ENCODE measurements around the gene PGBD4. TPM values are rescaled to one million over a fixed set of nuclear protein-coding genes. Genes with fewer than 3 reads are reported as not detected.
"Not testable (repeated sequence)": the region's sequence is repeated elsewhere in the genome, so short reads cannot be mapped to it uniquely, and the experiment has no call there.

The PGBD4 gene
- total and polyA plus RNA-seq, 2 experiments from 2014 or later: 0.75 to 1.7 TPM

DNA sequence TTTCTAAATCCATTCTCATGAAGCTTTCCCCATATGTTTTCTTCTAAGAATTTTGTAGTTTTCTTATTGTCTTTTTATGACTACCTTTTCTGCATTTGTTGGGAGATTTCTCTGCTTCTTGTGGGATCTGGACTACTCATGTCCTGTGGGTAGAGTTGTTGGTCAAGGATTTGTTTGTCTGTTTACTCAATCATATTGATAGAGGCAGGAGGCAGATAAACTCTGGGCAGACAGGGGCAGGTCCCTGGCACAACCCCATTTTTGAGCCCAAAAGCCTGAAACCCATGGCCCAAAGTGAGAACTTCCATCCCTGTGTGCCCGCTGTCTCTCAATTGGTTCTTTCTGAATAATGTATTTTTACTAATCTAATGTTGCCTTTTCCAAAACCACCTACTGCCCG is 12.3 kb downstream of the PGBD4 start:
- Histone ChIP-seq H3K9ac (no peak overlapping the region), H3K27ac (no peak overlapping the region), H3F3A (ENCODE audit: insufficient read depth) (no peaks in the 10 kb centered on the region), H2AFZ (no peak overlapping the region), H4K20me1 (ENCODE audit: insufficient read depth) (no peaks in the 10 kb centered on the region), H3K79me2 (ENCODE audit: insufficient read depth) (no peaks in the 10 kb centered on the region), H3K36me3 (ENCODE audit: low read depth) (no peaks in the 10 kb centered on the region), H3K4me2 (ENCODE audit: unreplicated experiment) (no peak overlapping the region), H3K9me2 (ENCODE audit: insufficient read depth) (no peaks in the 10 kb centered on the region), H3K9me3 (ENCODE audit: low read depth) (no peaks in the 10 kb centered on the region), H3K27me3 (replicated peaks; ENCODE audit: insufficient read depth) (no peaks in the 10 kb centered on the region), H3K4me1 (ENCODE audit: insufficient read depth) (no peaks in the 10 kb centered on the region), H3K4me3 (no peak overlapping the region)
- TF ChIP-seq EZH2 (IDR thresholded peaks at IDR 0.05; ENCODE audit: insufficient read depth, poor library complexity, severe bottlenecking) (no peak), EZH2phosphoT487 (IDR thresholded peaks at IDR 0.05; ENCODE audit: insufficient read depth, low read depth) (no peak)
- DNase-seq: no peak
- WGBS, 2 experiments (ENCODE audit: low coverage in 1 of 2, low lambda C conversion rate in 2 of 2, missing lambda C conversion rate in 2 of 2): 62 to 68% methylated on average over 2 of the region's 2 CpGs
- in situ Hi-C loops (cut with MboI): loop anchor here (25.0 kb wide), 1 partner anchor 248 kb away; the partner anchor contains the start of gene LPCAT4

DNA sequence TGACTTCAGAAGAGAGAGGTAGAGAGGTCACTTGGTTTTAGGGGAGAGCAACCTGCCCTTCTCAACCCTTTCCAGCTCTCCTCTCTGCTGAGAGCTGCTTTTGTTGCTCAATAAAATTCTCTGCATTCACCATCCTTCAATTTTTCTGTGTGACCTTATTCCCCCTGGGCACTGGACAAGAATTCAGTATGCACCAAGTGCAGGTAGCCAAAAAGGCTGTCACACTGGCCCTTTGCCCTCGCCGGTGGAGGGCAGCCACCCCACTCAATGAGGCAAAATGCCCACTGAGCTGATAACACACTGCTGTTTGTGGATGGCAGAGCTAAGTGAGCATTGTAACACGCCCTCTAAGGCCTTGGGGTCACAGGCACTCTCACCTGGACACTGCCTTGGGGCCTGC is 12.9 kb downstream of the PGBD4 start:
- H3K27ac ChIP-seq: no peak overlapping the region
- H3K9me3 ChIP-seq (ENCODE audit: low read depth): no peaks in the 10 kb centered on the region
- H2AFZ ChIP-seq: no peak overlapping the region
- H3K4me2 ChIP-seq (ENCODE audit: unreplicated experiment): no peak overlapping the region
- H3F3A ChIP-seq (ENCODE audit: insufficient read depth): no peaks in the 10 kb centered on the region
- WGBS, 2 experiments (ENCODE audit: low coverage in 1 of 2, low lambda C conversion rate in 2 of 2, missing lambda C conversion rate in 2 of 2): 62 to 67% methylated on average over 3 of the region's 3 CpGs
- TF ChIP-seq EZH2 (IDR thresholded peaks at IDR 0.05; ENCODE audit: insufficient read depth, poor library complexity, severe bottlenecking): no peak
- TF ChIP-seq EZH2phosphoT487 (IDR thresholded peaks at IDR 0.05; ENCODE audit: insufficient read depth, low read depth): no peak
- DNase-seq: no peak
- no peak overlapping the region for H3K4me3 ChIP-seq
- no peak overlapping the region for H3K9ac ChIP-seq
- no peaks in the 10 kb centered on the region for H3K9me2 ChIP-seq (ENCODE audit: insufficient read depth)
- in situ Hi-C loops (cut with MboI): loop anchor here (25.0 kb wide), 1 partner anchor 248 kb away; the partner anchor contains the start of gene LPCAT4
- H3K4me1 ChIP-seq (ENCODE audit: insufficient read depth): no peaks in the 10 kb centered on the region
- H3K36me3 ChIP-seq (ENCODE audit: low read depth): no peaks in the 10 kb centered on the region
- H3K27me3 ChIP-seq (replicated peaks; ENCODE audit: insufficient read depth): no peaks in the 10 kb centered on the region
- H4K20me1 ChIP-seq (ENCODE audit: insufficient read depth): no peaks in the 10 kb centered on the region
- H3K79me2 ChIP-seq (ENCODE audit: insufficient read depth): no peaks in the 10 kb centered on the region

DNA sequence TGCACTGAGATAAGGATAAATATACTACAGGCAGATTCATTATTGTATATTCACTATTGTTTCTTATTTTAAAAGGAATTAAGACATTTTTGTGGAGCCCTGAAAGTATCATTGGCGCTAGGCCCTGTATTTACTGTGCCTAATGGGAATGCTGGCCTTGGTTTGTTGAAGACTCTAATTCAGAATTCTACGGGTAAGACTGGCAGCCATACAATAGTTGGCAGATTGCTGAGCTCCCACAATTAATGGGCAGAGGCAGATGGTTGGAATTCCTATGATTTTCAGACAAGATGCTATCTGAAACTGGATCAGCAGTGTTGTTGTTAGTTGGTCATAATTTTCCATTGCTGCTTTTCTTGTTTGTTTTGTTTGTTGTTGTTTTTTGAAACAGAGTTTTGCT is 14.7 kb downstream of the PGBD4 start:
- in situ Hi-C loops (cut with MboI): loop anchor here (25.0 kb wide), 1 partner anchor 246 kb away; the partner anchor contains the start of gene LPCAT4
- H3K27ac ChIP-seq: no peak overlapping the region

DNA sequence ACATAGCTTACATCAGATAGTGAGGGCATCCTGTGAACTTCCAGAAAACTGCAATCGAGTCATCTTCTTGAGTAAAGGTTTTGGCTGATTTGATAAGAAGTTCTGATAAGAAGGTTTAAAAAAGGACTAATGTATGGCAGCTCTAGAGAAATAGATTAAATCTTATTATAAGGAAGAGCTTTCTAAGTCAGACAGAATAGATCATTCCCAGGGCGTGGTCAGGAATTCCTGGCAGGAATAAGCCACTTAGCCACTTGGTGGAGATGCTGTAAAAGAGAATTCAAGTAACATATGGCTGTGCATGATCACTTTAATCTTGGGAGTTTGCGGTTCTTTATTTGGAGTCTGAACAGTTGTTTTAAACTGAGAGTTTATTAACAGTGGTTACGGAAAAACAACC is 17.4 kb downstream of the PGBD4 start:
- WGBS, 2 experiments (ENCODE audit: low coverage in 1 of 2, low lambda C conversion rate in 2 of 2, missing lambda C conversion rate in 2 of 2): 51 to 56% methylated on average over 4 of the region's 4 CpGs
- DNase-seq: peak; percentile 30
- H3K36me3 ChIP-seq (ENCODE audit: low read depth): no peaks in the 10 kb centered on the region
- no peak overlapping the region for H3K27ac ChIP-seq
- TF ChIP-seq EZH2 (IDR thresholded peaks at IDR 0.05; ENCODE audit: insufficient read depth, poor library complexity, severe bottlenecking): no peak
- no peak for TF ChIP-seq EZH2phosphoT487 (IDR thresholded peaks at IDR 0.05; ENCODE audit: insufficient read depth, low read depth)
- H3K79me2 ChIP-seq (ENCODE audit: insufficient read depth): no peaks in the 10 kb centered on the region
- H3K27me3 ChIP-seq (replicated peaks; ENCODE audit: insufficient read depth): no peaks in the 10 kb centered on the region
- no peaks in the 10 kb centered on the region for H4K20me1 ChIP-seq (ENCODE audit: insufficient read depth)
- in situ Hi-C loops (cut with MboI): loop anchor here (25.0 kb wide), 1 partner anchor 243 kb away; the partner anchor contains the start of gene LPCAT4
- H3K9me3 ChIP-seq (ENCODE audit: low read depth): no peaks in the 10 kb centered on the region
- H3K4me1 ChIP-seq (ENCODE audit: insufficient read depth): peaks cover 6% of the 10 kb centered on the region; the same call in 1 of the 2 replicates
- no peak overlapping the region for H3K9ac ChIP-seq
- no peaks in the 10 kb centered on the region for H3K9me2 ChIP-seq (ENCODE audit: insufficient read depth)
- H3K4me2 ChIP-seq (ENCODE audit: unreplicated experiment): no peak overlapping the region
- H2AFZ ChIP-seq: no peak overlapping the region
- peaks cover 21% of the 10 kb centered on the region for H3F3A ChIP-seq (ENCODE audit: insufficient read depth)
- no peak overlapping the region for H3K4me3 ChIP-seq

More for the DNA sequence above, 14.7 kb downstream of the PGBD4 start:
- no peaks in the 10 kb centered on the region for H3K27me3 ChIP-seq (replicated peaks; ENCODE audit: insufficient read depth)
- H3K9me3 ChIP-seq (ENCODE audit: low read depth): no peaks in the 10 kb centered on the region
- no peak overlapping the region for H3K4me3 ChIP-seq
- WGBS, 2 experiments (ENCODE audit: low coverage in 1 of 2, low lambda C conversion rate in 2 of 2, missing lambda C conversion rate in 2 of 2): 64 to 70% methylated on average over 2 of the region's 2 CpGs
- H4K20me1 ChIP-seq (ENCODE audit: insufficient read depth): no peaks in the 10 kb centered on the region
- no peaks in the 10 kb centered on the region for H3K36me3 ChIP-seq (ENCODE audit: low read depth)
- H2AFZ ChIP-seq: no peak overlapping the region
- H3K79me2 ChIP-seq (ENCODE audit: insufficient read depth): no peaks in the 10 kb centered on the region
- no peaks in the 10 kb centered on the region for H3K4me1 ChIP-seq (ENCODE audit: insufficient read depth)
- H3F3A ChIP-seq (ENCODE audit: insufficient read depth): no peaks in the 10 kb centered on the region
- no peak overlapping the region for H3K9ac ChIP-seq
- no peak overlapping the region for H3K4me2 ChIP-seq (ENCODE audit: unreplicated experiment)
- H3K9me2 ChIP-seq (ENCODE audit: insufficient read depth): no peaks in the 10 kb centered on the region
- TF ChIP-seq EZH2 (IDR thresholded peaks at IDR 0.05; ENCODE audit: insufficient read depth, poor library complexity, severe bottlenecking) (no peak), EZH2phosphoT487 (IDR thresholded peaks at IDR 0.05; ENCODE audit: insufficient read depth, low read depth) (no peak)
- DNase-seq: no peak

DNA sequence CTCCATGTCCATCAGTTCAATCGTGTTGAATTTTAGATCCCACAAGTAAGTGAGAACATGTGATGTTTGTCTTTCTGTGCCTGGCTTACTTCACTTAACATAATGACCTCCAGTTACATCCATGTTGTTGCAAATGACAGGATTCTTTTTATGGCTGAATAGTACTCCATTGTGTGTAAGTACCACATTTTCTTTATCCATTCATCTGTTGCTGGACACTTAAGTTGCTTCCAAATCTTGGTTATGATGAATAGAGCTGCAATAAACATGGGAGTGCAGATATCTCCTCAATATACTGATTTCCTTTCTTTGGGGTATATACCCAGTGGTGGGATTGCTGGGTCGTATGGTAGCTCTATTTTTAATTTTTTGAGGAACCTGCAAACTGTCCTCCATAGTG is 18.5 kb downstream of the PGBD4 start:
- not testable (repeated sequence) for H3K9me3 ChIP-seq (ENCODE audit: low read depth); H3K4me2 ChIP-seq (ENCODE audit: unreplicated experiment)

DNA sequence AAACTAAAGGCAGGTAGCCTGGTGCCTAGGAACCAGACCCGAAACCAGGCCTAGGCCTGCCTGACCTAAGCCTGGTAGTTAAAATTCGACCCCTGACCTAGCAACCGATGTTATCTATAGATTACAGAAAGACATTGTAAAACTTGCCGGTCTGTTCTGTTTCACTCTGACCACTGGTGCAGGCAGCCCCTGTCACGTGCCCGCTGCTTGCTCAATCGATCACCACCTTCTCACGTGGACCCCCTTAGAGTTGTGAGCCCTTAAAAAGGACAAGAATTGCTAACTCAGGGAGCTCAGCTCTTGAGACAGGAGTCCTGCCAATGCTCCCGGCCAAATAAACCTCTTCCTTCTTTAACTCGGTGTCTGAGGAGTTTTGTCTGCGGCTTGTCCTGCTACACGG is 19.9 kb downstream of the PGBD4 start:
- not testable (repeated sequence) for H3K4me2 ChIP-seq (ENCODE audit: unreplicated experiment); H3K27ac ChIP-seq
- in situ Hi-C loops (cut with MboI): loop anchor here (25.0 kb wide), 1 partner anchor 241 kb away; the partner anchor contains the start of gene LPCAT4

More for the DNA sequence above, 18.5 kb downstream of the PGBD4 start:
- H3K9me2 ChIP-seq (ENCODE audit: insufficient read depth); H4K20me1 ChIP-seq (ENCODE audit: insufficient read depth); DNase-seq; H3K4me3 ChIP-seq; H3K27ac ChIP-seq; H3K79me2 ChIP-seq (ENCODE audit: insufficient read depth); H3K4me1 ChIP-seq (ENCODE audit: insufficient read depth); H3K36me3 ChIP-seq (ENCODE audit: low read depth); H3K27me3 ChIP-seq (replicated peaks; ENCODE audit: insufficient read depth); H2AFZ ChIP-seq; H3K9ac ChIP-seq: not testable (repeated sequence)
- in situ Hi-C loops (cut with MboI): loop anchor here (25.0 kb wide), 1 partner anchor 242 kb away; the partner anchor contains the start of gene LPCAT4
- peaks cover 24% of the 10 kb centered on the region for H3F3A ChIP-seq (ENCODE audit: insufficient read depth)
- 89 to 93% methylated on average over 2 of the region's 2 CpGs for WGBS, 2 experiments (ENCODE audit: low coverage in 1 of 2, low lambda C conversion rate in 2 of 2, missing lambda C conversion rate in 2 of 2)

More for the DNA sequence above, 19.9 kb downstream of the PGBD4 start:
- not testable (repeated sequence) for H3K9me2 ChIP-seq (ENCODE audit: insufficient read depth); H3K9me3 ChIP-seq (ENCODE audit: low read depth); H2AFZ ChIP-seq; H3K79me2 ChIP-seq (ENCODE audit: insufficient read depth); H3K36me3 ChIP-seq (ENCODE audit: low read depth); H3K9ac ChIP-seq; H3K27me3 ChIP-seq (replicated peaks; ENCODE audit: insufficient read depth); H3K4me1 ChIP-seq (ENCODE audit: insufficient read depth); H4K20me1 ChIP-seq (ENCODE audit: insufficient read depth); H3K4me3 ChIP-seq; DNase-seq
- H3F3A ChIP-seq (ENCODE audit: insufficient read depth): peaks cover 24% of the 10 kb centered on the region
- 56 to 63% methylated on average over 12 of the region's 12 CpGs for WGBS, 2 experiments (ENCODE audit: low coverage in 1 of 2, low lambda C conversion rate in 2 of 2, missing lambda C conversion rate in 2 of 2)

Data from GM23248 (cell line).